ENCODE data around the gene RAB13. TPM values are rescaled to one million over a fixed set of nuclear protein-coding genes. Genes with fewer than 3 reads are reported as not detected.

RAB13 gene
- total and polyA plus RNA-seq, 12 donors, result 22.9 to 328 (median 124) TPM

- Histone ChIP-seq H3K9me3 (replicated peaks in 1 of 3) (no peaks in the 10 kb centered on the region), H3K36me3 (replicated peaks in 1 of 2) (peaks cover 0 to 25% of the 10 kb centered on the region in 2 donors), H3K27ac (no peak overlapping the region), H3K4me3 (no peak overlapping the region), H3K27me3 (no peaks in the 10 kb centered on the region), H3K4me1 (replicated peaks in 1 of 2) (peaks cover 11 to 17% of the 10 kb centered on the region in 2 donors)
- intact Hi-C loops (cut with DNase I), result no loop called here
- 36 to 70% (median 59%) methylated on average over 2 of the region's 2 CpGs for WGBS, 4 donors
- TF ChIP-seq CTCF (IDR thresholded peaks at IDR 0.05) (no peak), POLR2A (IDR thresholded peaks at IDR 0.05) (no peak)
- DNase-seq, result no peak
These were observed 15.8 kb downstream of the RAB13 start for GRCh38 chr1:153970346-153970745.

- Histone ChIP-seq H3K9me3 (replicated peaks in 1 of 3) (no peaks in the 10 kb centered on the region), H3K27me3 (no peaks in the 10 kb centered on the region), H3K36me3 (replicated peaks in 1 of 2) (peaks cover 0 to 11% of the 10 kb centered on the region in 2 donors), H3K27ac (no peak overlapping the region), H3K4me1 (replicated peaks in 1 of 2) (peaks cover 15 to 28% of the 10 kb centered on the region in 2 donors), H3K4me3 (no peak overlapping the region)
- DNase-seq, result peak in 2 of 7 donors; percentile 12 to 51
- WGBS, 4 donors, result 90 to 100% (median 96%) methylated on average over 2 of the region's 2 CpGs; no CpG with 5 or more reads in 1 of the 4 donors
- TF ChIP-seq CTCF (IDR thresholded peaks at IDR 0.05) (no peak), POLR2A (IDR thresholded peaks at IDR 0.05) (no peak)
- intact Hi-C loops (cut with DNase I), result no loop called here
These were observed 17.2 kb downstream of the RAB13 start for GRCh38 chr1:153968972-153969371.

GRCh38 chr1:153968408-153968807, 17.7 kb downstream of the RAB13 start:
- intact Hi-C loops (cut with DNase I), result no loop called here
- DNase-seq, result peak in 3 of 7 donors; percentile 36 to 69 (median 38)
- H3K36me3 ChIP-seq (replicated peaks in 1 of 2), result peaks cover 0 to 6% of the 10 kb centered on the region in 2 donors
- no peak overlapping the region for H3K27ac ChIP-seq
- 8 to 25% (median 15%) methylated on average over 10 to 13 of the region's 13 CpGs for WGBS, 4 donors
- H3K27me3 ChIP-seq, result no peaks in the 10 kb centered on the region
- H3K4me3 ChIP-seq, result peak overlapping the region in 2 of 4 donors; percentile 57 to 66
- no peaks in the 10 kb centered on the region for H3K9me3 ChIP-seq (replicated peaks in 1 of 3)
- peaks cover 18 to 30% of the 10 kb centered on the region in 2 donors for H3K4me1 ChIP-seq (replicated peaks in 1 of 2)
- TF ChIP-seq CTCF (IDR thresholded peaks at IDR 0.05), result no peak
- TF ChIP-seq POLR2A (IDR thresholded peaks at IDR 0.05), result no peak

- TF ChIP-seq POLR2A (IDR thresholded peaks at IDR 0.05) (no peak), CTCF (IDR thresholded peaks at IDR 0.05) (no peak)
- intact Hi-C loops (cut with DNase I), result no loop called here
- Histone ChIP-seq H3K27ac (peak overlapping the region; percentile 57 to 96 (median 90)), H3K27me3 (no peaks in the 10 kb centered on the region), H3K4me3 (peak overlapping the region in 3 of 4 donors; percentile 57 to 92 (median 66)), H3K36me3 (replicated peaks in 1 of 2) (peaks cover 0 to 2% of the 10 kb centered on the region in 2 donors), H3K4me1 (replicated peaks in 1 of 2) (peaks cover 18 to 30% of the 10 kb centered on the region in 2 donors), H3K9me3 (replicated peaks in 1 of 3) (no peaks in the 10 kb centered on the region)
- DNase-seq, result peak in 3 of 7 donors; percentile 48 to 64 (median 59)
- 0 to 2% (median 1%) methylated on average over 6 to 8 of the region's 8 CpGs for WGBS, 4 donors
These were observed 18.2 kb downstream of the RAB13 start for GRCh38 chr1:153968000-153968363.
